Neural cell (in vitro differentiated cells): ENCODE results near the gene CRACDL. TPM values are rescaled to one million over a fixed set of nuclear protein-coding genes. Genes with fewer than 3 reads are reported as not detected.

Experiments used
- H2AFZ ChIP-seq: fragments of 200-600, 300-800 bp; sonication (generic), shearing (Covaris generic); 2 replicates; pipeline ENCODE4 v1.6.0; 2014; ENCODE audit warnings: low read depth, mild to moderate bottlenecking, antibody characterized with exemption, low read length, moderate library complexity
- H3F3A ChIP-seq: fragments of 200-600 bp; shearing (Covaris generic); 2 replicates; pipeline ENCODE4 v1.6.1; 2016; ENCODE audit warnings: mild to moderate bottlenecking, moderate library complexity, mixed read lengths, antibody characterized with exemption, low read length; ENCODE audit not compliant: insufficient read depth, poor library complexity, severe bottlenecking
- H3K27ac ChIP-seq: fragments of 200-600, 300-800 bp; sonication (generic), shearing (Covaris generic); 2 replicates; pipeline ENCODE4 v1.5.1; 2014; ENCODE audit warnings: mild to moderate bottlenecking, low read length, moderate library complexity
- H3K27me3 ChIP-seq: fragments of 300-800, 200-600 bp; sonication (generic), shearing (Covaris generic); 2 replicates; pipeline ENCODE4 v1.6.0; 2014; ENCODE audit warnings: mild to moderate bottlenecking, low read depth, low read length, moderate library complexity; ENCODE audit not compliant: insufficient read depth
- H3K36me3 ChIP-seq: fragments of 300-800, 200-600 bp; sonication (generic), shearing (Covaris generic); 2 replicates; pipeline ENCODE4 v1.5.1; 2014; ENCODE audit warnings: mild to moderate bottlenecking, antibody characterized with exemption, low read length, moderate library complexity; ENCODE audit not compliant: insufficient read depth
- H3K4me2 ChIP-seq: fragments of 300-800, 200-600 bp; sonication (generic), shearing (Covaris generic); 2 replicates; pipeline ENCODE4 v1.6.0; 2014; ENCODE audit warnings: mild to moderate bottlenecking, low read length
- H3K4me3 ChIP-seq: fragments of 300-800, 200-600 bp; sonication (generic), shearing (Covaris generic); 2 replicates; pipeline ENCODE4 v1.5.1; 2014; ENCODE audit warnings: mild to moderate bottlenecking, low read length, moderate library complexity
- H3K79me2 ChIP-seq: fragments of 200-600 bp; shearing (Covaris generic); replicated peaks from 2 replicates; pipeline ENCODE4 v1.6.0; 2014; ENCODE audit warnings: mild to moderate bottlenecking, low read length, moderate library complexity; ENCODE audit not compliant: insufficient read depth
- H3K9ac ChIP-seq: fragments of 300-800, 200-600 bp; sonication (generic), shearing (Covaris generic); 2 replicates; pipeline ENCODE4 v1.6.1; 2016; ENCODE audit warnings: mild to moderate bottlenecking, low read length, mixed read lengths
- H3K9me2 ChIP-seq: fragments of 200-600 bp; shearing (Covaris generic); 2 replicates; pipeline ENCODE4 v1.6.1; 2016; ENCODE audit warnings: mild to moderate bottlenecking, low read length, mixed read lengths; ENCODE audit not compliant: insufficient read depth
- H3K9me3 ChIP-seq: fragments of 200-600, 300-800 bp; sonication (generic), shearing (Covaris generic); 2 replicates; pipeline ENCODE4 v1.6.1; 2016; ENCODE audit warnings: mild to moderate bottlenecking, mixed run types, low read length, moderate library complexity, mixed read lengths
- H4K20me1 ChIP-seq: fragments of 200-600 bp; shearing (Covaris generic); 2 replicates; pipeline ENCODE4 v1.6.1; 2016; ENCODE audit warnings: mild to moderate bottlenecking, mixed run types; ENCODE audit not compliant: insufficient read depth
- CTCF ChIP-seq: fragments of 450-650 bp; IDR thresholded peaks from 2 replicates; pipeline ENCODE4 v1.5.1; 2014; ENCODE audit warnings: antibody characterized with exemption, mild to moderate bottlenecking, moderate library complexity; ENCODE audit not compliant: poor library complexity, severe bottlenecking
- EP300 ChIP-seq: fragments of 450-650 bp; conservative IDR thresholded peaks from 2 replicates; pipeline ENCODE4 v1.6.1; 2014; ENCODE audit warnings: antibody characterized with exemption, mild to moderate bottlenecking, moderate library complexity; ENCODE audit not compliant: poor library complexity, severe bottlenecking
- EZH2 ChIP-seq: fragments of 200-600, 300-800 bp; shearing (Covaris generic), sonication (generic); IDR thresholded peaks from 2 replicates; pipeline ENCODE4 v1.6.1; 2014; ENCODE audit warnings: antibody characterized with exemption, low read length, borderline replicate concordance, mild to moderate bottlenecking; ENCODE audit not compliant: insufficient read depth, poor library complexity, severe bottlenecking
- MXI1 ChIP-seq: fragments of 450-650 bp; conservative IDR thresholded peaks from 2 replicates; pipeline ENCODE4 v1.6.1; 2014; ENCODE audit warnings: antibody characterized with exemption, mild to moderate bottlenecking; ENCODE audit not compliant: poor library complexity, severe bottlenecking
- POLR2AphosphoS5 ChIP-seq: IDR thresholded peaks from 2 replicates; pipeline ENCODE4 v1.6.1; 2012
- RAD21 ChIP-seq: fragments of 450-650 bp; conservative IDR thresholded peaks from 2 replicates; pipeline ENCODE4 v1.6.1; 2014; ENCODE audit warnings: antibody characterized with exemption, mild to moderate bottlenecking, moderate library complexity
- REST ChIP-seq: IDR thresholded peaks from 2 replicates; pipeline ENCODE4 v1.6.1; 2012; ENCODE audit warnings: borderline replicate concordance
- SMC3 ChIP-seq: fragments of 450-650 bp; conservative IDR thresholded peaks from 2 replicates; pipeline ENCODE4 v1.6.1; 2014; ENCODE audit warnings: antibody characterized with exemption, mild to moderate bottlenecking, moderate library complexity; ENCODE audit not compliant: poor library complexity
- TAF1 ChIP-seq: IDR thresholded peaks from 2 replicates; pipeline ENCODE4 v1.6.1; 2012; ENCODE audit warnings: low read depth
- polyA plus RNA-seq: library from polyadenylated mRNA; depleted of rRNA; stranded (reverse); fragments of >200 nt; gene quantifications from 2 replicates; pipeline ENCODE4 v1.2.3, GENCODE V29; 2014

CRACDL gene
- polyA plus RNA-seq, 1 donor from 2014 or later: 0.85 TPM

GRCh38 chr2:98857001-98857400 is 79.0 kb downstream of the CRACDL start:
- Histone ChIP-seq H3K4me2 (no peak overlapping the region), H3K36me3 (no peaks in the 10 kb centered on the region), H3K9ac (no peak overlapping the region), H3K4me3 (no peak overlapping the region), H3F3A (no peaks in the 10 kb centered on the region), H3K9me2 (no peaks in the 10 kb centered on the region), H3K27ac (no peak overlapping the region), H3K79me2 (no peaks in the 10 kb centered on the region), H4K20me1 (no peaks in the 10 kb centered on the region), H3K27me3 (no peaks in the 10 kb centered on the region), H2AFZ (no peak overlapping the region), H3K9me3 (peaks cover 3% of the 10 kb centered on the region)
- no peak for TF ChIP-seq POLR2AphosphoS5
- no peak for TF ChIP-seq REST
- no peak for TF ChIP-seq MXI1
- TF ChIP-seq EZH2: no peak
- no peak for TF ChIP-seq RAD21
- no peak for TF ChIP-seq EP300
- no peak for TF ChIP-seq CTCF
- no peak for TF ChIP-seq SMC3
- no peak for TF ChIP-seq TAF1

GRCh38 chr2:98854682-98855081 is 81.3 kb downstream of the CRACDL start:
- H2AFZ ChIP-seq: no peak overlapping the region
- TF ChIP-seq TAF1 (no peak), EZH2 (no peak), CTCF (no peak), SMC3 (no peak), MXI1 (no peak), RAD21 (no peak), POLR2AphosphoS5 (no peak), EP300 (no peak), REST (no peak)
- no peaks in the 10 kb centered on the region for H3K27me3 ChIP-seq
- H3K4me2 ChIP-seq: no peak overlapping the region
- H3K9ac ChIP-seq: no peak overlapping the region
- no peaks in the 10 kb centered on the region for H3K9me3 ChIP-seq
- H4K20me1 ChIP-seq: no peaks in the 10 kb centered on the region
- H3K36me3 ChIP-seq: no peaks in the 10 kb centered on the region
- H3K9me2 ChIP-seq: no peaks in the 10 kb centered on the region
- no peak overlapping the region for H3K4me3 ChIP-seq
- no peak overlapping the region for H3K27ac ChIP-seq
- no peaks in the 10 kb centered on the region for H3F3A ChIP-seq
- H3K79me2 ChIP-seq: no peaks in the 10 kb centered on the region
